SKM-1 treated with dmso at 0.1 percent for 144 hours (cell line): ENCODE measurements around the gene AGBL4.

Experiments
- DNase-seq: peaks from one replicate; lab custom pipeline; 2025; ENCODE audit not compliant: unreplicated experiment; lab: John Stamatoyannopoulos, UW

AGBL4 gene

DNA sequence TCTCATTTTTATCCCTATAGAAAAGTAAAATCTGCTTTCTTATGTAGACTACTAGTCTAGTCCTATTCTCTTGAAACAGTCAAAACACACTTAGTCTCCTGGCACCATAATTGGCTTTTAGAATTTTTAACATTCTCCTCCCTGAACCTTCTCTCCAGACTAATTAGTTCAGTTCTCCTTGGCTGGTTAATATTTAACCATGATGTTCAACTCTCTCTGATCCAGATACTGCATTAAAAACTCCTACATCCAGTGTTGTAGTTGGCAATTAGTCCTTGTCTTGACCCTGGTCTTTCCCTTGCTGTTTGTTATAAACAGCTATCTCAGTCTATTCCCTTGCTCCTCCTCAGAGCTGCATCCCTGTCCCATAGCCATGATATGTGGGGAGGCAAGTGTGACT lies 824.2 kb downstream of the AGBL4 start:
- no peak for DNase-seq

DNA sequence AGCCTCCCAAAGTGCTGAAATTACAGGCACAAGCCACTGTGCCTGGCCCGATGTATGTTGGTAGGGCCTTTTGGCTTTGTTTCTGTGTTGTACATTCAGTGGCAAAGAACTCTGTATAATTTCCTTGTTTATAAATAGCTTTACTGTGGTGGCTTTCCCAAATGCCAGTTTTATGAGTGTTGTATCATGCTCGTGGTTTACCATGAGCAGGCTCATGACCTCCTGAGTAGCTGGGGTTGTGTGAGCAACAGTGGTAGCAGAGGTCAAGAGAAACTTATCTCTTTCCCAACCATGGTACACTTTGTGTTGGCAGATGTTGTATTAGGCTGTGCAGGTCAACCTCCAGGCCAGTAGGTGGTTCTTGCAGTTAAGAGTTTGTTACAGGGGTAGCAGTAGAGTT lies 826.7 kb downstream of the AGBL4 start:
- no peak for DNase-seq

DNA sequence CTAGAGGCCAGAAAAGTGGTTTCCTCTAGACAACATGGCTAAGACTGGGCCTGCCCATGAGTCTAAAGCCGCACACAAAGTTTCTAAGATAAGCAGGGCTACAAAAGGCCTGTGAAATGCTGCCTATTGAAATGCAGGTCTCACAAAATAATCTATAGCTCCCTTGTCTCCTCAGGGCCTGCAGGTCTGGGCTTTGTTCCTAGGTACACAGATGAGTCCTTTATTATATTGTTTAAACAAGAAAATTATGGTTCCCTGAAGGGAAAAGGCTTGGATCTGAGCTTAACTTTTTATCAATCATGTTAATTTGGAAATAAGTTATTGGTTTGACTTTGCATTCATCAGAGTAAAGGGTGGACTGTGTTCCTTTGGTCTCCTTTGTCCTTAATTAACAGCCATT lies 833.6 kb downstream of the AGBL4 start:
- no peak for DNase-seq

DNA sequence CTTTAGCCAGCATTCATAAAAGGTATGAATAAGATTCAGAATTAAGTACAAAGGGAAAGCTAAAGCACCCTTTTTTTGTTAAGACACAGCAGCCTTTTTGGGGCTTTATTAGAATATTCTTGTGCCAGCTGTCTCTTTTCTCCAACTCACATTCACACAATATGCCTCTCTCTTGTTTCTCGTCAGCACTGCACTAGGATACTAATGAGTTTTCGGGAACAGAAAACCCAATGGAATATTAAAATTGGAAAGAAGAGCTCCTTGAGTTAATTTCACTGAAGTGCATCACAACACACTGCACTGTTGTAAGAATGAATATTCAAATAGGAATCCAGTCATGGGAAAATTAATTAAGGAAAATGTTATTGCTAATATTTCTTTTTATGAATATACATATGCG lies 836.7 kb downstream of the AGBL4 start:
- DNase-seq, result no peak

DNA sequence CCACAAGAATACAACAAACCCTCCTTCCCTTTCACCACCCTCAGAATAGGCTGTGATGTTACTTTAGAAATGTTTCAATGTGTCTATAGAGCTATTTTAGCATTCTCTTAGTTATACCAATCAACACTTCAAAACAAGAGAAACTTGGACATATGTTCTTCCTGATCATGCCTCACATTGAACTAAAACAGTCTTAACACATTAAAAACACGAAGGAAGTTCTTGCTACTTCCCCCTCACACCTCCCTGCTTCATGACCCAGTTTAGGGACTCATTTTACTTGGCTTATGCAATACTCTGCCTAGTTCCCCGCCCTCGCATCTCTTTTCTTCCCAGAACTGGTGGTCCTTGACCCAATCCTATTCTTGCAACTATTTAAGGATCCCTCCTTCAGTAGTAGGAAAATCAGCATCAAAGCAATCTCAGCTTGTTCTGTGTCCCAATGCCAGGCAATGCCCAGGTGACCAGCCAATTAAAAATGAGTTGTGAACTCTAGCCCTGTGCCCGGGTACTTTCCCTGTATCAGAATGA lies 838.2 kb downstream of the AGBL4 start:
- no peak for DNase-seq

DNA sequence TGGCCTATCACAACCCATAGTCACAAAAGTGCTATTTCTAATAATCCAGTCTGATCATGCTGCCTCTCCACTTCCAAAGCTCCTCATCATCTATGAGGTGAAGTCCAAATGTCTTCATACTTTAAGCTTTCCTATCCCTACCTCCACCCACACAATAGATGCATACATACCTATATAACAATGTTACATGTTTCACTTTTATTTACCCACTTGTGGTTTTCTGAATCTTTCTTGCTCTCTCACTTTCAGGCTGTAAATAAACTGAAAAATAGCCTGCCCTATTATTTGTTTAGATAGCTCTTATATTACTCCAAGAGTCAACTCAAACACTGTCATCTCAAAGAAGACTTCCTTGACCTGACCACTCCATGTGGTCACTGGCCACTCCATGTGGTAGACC lies 840.3 kb downstream of the AGBL4 start:
- DNase-seq, result no peak

DNA sequence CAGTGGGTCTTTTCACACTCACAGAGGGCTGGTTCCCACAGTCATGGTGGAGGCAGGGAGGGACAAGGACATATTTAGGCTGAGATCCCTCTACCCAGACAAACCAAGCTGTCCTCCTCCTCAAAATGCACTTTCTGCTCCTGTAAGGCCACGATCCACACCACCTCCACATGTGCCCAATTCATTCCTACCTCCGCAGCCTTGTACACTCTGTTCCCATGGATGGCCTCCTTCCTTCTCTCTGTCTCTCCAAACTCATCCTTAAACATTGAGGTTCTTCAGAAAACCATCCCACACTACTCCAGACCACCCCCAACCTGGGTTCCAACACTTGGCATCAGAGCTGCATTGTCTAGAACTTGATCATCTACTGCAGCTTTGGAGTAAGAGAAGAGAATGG lies 842.7 kb downstream of the AGBL4 start:
- no peak for DNase-seq

DNA sequence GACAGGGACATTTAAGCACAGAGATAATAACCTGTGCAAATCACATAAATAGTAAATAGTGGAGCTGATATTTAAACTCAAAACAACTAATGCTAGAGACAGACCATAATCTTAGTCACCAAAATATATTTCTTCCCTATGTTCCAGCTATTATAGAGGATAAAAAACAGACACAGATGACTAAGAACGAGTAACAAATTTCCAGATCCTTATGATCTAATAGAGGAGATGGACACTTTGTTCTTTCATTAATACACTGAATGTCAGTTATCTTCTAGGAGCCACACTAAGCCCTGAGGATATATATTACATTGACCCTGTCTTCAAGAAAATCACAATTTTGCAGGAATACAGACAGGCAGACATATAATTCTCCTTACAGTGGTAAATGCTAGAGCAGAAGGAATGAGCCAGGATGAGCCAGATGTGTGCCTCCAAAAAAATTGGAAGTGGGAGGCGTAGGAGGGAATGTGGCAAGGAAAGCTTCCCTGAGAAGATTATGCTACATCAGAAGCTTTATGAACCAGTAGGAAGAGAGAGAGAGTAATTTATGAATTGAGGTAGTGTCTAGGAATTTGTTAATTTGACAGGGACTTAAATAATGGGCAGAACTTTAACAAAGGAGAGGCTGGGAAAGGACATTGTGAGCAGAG lies 851.7 kb downstream of the AGBL4 start:
- DNase-seq, result no peak

DNA sequence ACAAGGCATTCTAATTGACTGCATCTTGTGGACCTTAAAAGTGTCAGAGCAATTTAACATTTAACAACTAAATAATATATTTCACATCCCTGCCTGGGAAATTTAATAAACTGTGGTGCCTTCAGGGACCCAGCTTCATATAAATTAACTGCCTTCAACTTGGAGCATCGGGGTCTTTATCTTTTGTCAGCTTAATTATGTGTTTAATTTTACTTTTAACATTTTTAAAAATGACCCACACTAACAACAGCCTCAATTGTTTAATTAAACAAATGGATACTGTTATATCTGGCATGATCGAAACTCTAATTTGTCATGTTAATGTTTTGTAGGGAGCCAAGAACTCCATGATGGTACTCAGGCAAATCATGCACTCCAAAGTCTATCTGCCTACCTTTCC lies 857.7 kb downstream of the AGBL4 start:
- no peak for DNase-seq

DNA sequence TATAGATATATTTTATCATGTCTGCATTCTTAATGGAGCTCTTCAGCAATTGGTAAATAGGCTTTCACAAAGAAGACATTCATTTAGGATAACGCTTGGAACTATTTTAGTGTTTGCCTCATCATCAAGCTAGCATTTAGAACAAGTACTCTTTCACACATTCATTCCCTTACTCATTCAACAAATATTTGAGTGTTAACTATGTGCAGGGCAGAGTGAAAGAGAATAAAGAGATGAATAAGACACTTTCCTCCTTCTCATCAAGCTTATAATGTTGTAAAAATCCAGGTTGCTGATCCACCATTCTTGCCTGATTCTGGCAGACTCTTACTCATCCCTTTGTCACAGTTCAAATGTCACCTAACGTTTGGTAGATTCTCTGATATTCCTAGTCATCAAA lies 860.7 kb downstream of the AGBL4 start:
- no peak for DNase-seq

DNA sequence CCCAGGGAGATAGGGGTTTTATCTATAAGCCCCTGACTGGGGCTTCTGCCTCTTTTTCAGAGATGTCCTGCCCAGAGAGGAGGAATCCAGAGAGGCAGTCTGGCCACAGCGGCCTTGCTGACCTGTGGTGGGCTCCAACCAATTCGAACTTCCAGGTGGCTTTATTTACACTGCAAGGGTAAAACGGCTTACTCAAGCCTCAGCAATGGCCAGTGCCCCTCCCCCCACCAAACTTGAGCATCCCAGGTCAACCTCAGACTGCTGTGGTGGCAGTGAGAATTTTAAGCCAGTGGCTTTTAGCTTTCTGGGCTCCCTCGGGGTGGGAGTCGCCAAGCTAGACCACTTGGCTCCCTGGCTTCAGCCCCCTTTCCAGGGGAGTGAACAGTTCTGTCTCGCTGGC lies 863.1 kb downstream of the AGBL4 start:
- DNase-seq, result no peak

DNA sequence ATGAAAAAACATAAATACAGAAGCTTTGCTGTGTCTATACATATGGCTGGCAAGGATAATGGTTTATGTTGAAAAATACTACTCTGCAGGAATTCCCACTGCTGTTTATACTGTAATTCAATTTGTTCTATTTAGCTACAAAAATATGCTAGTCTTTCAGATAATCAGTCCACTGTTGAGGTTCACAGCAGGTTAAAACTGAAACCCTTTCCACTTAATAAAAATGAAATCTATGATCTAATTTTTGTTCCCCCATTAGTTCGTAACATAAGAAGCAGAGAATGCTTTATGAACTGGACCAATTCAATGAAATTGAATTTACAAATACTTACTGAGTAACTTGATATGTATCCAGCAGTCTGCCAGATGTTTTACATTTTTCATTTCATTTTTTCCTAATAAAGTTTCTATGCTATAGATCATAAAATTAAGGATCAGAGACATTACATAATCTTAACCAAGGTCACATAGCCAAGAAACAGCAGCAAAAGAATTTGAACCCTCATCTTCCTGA lies 887.0 kb downstream of the AGBL4 start:
- no peak for DNase-seq

DNA sequence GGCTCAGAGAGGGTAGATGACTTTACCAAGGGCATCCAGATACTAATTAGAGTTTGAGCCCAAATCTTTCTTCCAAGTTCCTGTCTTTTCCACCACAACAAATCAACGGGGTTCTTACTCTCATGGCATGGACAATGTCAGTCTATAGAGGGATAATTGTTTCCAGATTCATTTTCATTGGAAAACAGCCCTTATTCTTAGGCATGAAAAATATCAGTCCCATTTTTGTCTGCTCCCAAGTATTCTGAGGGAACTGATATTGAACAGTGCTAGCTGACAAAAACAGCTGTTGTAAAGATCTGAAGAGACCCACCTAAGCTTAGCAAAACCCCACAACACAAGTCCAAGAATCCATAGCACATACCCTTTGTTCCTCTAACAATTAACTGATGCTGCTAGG lies 898.0 kb downstream of the AGBL4 start:
- no peak for DNase-seq

DNA sequence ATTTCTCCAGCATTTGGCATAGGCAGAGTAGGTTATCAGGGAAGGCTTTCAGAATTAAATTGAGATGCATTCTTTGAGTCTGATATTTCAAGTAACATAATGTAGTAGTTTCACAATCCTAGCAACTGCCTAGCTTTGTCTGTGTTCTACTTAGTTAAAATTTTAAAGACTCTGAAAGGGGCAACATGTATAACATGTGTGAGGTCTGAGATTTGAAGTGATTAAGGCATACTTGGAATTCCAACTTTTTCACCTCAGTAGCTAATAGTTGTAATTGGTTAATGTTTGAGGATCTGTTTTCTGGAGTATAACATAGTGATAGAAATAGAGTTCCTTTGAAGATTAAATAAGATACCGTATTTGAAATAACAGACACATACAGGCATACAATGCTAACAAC lies 911.8 kb downstream of the AGBL4 start:
- no peak for DNase-seq

DNA sequence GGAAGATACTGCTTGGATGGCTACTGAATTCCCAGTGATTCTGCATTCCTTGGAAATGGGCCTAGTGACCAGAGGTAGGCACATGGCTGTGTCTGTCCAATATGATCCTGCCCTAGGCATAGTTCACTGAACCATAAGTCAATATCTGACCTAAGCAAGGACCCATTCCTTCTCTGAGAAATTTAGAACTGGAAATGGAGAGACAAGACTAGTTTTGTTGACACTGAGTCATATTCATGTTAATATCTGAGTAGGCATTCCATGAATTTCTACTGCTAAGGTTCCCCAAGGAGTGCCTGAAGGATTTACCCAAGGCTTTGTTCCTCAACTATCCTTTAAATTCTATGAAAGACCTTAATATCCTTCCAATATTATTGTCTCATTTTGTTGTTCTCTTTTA lies 917.3 kb downstream of the AGBL4 start:
- DNase-seq, result no peak

DNA sequence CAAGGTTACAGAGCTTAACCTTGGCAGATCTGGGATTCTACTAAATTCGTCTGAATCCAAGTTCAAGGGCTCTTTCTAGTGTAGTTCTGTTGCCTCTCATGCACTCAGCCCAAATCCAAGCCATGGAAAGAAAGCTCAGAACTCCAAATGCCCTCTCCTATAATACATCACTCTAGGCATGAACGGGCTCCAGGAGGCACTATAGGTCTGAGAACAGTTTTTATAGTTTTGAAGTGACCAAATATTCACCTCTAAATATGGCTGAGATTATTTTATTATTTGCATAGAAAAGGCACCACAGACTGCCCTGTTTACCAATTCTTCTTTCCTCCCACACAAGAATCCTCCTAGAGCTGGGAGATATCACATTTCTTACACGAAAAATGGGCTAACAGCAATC lies 919.2 kb downstream of the AGBL4 start:
- DNase-seq, result no peak

DNA sequence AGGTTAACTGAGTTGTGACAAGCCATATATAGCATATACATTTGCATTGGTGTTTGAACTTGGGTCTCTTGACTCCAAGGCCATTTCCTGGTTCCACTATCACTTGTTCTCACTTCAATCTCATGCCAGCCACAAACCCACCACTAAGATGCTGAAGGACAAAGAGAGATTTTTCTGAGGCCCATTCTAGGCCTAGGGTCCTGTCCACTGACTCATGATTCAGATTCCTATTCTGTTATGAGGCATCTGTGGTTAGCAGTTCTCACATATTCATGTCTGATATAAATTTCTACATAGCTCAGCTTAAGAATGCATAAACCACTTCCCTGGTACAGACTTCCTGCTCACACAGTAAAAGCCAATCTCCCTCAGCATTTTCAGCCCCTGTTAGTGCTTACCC lies 921.0 kb downstream of the AGBL4 start:
- DNase-seq, result no peak

DNA sequence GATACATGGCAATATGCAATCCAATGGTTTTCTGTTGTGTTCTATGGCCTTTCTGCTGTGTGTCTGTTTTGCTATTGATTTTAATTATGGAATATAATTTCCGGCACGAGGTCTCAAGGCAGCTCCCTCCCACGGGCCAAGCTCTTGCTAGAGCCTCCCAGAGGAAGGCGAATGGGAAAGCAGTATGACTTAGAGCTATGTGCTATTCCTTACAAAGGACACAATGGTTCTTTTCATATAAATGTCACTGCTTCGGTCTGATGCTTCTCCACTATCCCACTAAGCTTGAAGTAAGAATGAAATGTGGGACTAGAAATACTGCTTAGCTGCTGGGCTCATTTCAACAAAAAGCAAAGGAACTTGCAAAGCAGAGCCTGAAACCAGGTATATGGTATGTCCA lies 924.9 kb downstream of the AGBL4 start:
- DNase-seq, result no peak

DNA sequence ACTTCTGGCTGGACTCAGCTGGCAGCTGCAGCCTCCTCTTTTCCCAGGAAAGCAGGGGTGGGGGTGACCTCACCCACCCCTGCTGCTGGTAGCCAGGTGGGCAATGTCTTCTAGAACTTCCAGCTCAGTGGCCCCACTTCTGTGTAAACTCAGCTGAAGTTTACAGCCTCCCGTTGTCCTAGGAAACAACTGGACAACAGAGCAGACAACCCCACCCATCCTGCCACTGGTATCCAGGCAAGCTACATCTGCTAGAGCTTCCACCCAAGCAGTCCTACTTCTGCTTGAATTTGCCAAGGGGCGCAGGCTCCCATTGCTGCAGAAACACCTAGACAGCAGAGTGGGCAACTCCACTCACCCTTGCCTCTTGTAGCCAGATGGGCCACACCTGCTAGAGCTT lies 937.4 kb downstream of the AGBL4 start:
- no peak for DNase-seq

DNA sequence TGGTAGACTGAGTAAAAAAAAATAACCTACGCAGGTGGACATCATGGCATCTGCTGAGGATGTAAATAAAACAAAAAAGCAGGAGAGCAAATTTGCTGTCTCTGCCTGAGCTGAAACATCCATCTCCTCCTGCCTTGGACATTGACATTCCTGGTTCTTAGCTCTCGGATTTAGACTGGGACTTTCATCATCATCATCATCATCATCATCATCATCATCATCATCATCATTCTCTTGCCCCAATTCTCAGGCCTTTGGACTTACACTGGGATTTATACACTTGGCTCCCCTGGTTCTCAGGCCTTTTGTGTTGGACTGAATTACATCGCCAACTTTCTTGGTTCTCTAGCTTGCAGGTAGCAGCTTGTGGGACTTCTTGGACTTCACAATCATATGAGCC lies 938.7 kb downstream of the AGBL4 start:
- no peak for DNase-seq

DNA sequence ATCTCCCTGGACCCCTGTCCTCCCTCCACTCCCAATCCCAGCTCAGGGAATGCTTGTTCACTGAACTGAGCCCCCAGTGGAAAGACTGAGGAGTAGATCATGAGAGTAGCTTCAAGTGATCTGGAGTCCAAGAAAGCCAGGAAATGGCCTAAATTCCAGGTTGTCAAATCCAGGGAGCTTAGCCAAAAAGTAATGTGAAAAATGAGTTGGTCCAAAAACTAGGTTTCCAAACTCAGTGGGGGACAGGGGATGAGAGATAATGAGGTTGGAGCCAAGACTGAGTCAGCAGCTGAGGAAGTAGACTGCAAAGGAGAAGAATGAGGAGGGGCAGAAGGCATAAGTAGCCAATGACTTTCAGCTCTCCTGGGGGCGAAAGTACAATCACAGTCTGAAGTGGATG lies 963.0 kb downstream of the AGBL4 start:
- no peak for DNase-seq

DNA sequence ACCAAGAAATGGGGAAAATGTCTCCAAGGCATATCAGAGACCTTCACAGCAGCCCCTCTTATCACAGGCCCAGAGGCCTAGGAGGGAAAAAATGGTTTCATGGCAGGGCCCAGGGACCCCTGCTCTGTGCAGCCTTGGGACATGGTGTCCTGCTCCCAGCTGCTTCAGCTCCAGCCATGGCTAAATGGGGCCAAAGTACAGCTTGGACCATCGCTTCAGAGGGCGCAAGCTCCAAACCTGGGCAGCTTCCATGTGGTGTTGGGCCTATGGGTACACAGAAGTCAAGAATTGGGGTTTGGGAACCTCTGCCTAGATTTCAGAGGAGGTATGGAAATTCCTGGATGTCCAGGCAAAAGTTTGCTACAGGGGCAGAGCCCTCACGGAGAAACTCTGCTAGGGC lies 964.7 kb downstream of the AGBL4 start:
- DNase-seq, result no peak

DNA sequence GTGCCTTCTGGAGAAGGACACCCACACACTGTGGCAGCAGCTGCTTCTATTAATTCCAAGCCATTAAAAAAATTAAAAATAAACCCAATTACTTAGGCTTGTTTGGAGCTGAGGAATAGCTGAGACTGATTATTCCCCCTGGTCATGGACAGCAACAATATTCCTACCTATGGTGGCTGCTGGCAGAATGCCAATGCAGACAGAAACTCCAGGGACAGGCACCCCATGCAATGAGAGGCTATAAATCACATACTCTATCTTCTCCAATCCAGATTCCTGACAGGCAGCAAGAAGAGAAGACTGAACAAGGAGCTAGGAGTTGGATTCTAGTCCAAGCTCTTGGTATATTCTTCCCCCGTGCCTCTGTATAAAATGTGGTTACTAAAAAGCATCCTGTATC lies 971.7 kb downstream of the AGBL4 start:
- no peak for DNase-seq
